HG03039 (cell line): ENCODE results near the gene RASAL2.

Experiments used
- ATAC-seq: cut with Tn5 transposase; IDR thresholded peaks from one replicate; pipeline ENCODE4 v1.9.1; 2021; ENCODE audit warnings: mild to moderate bottlenecking, moderate library complexity; ENCODE audit not compliant: unreplicated experiment

RASAL2 gene

DNA sequence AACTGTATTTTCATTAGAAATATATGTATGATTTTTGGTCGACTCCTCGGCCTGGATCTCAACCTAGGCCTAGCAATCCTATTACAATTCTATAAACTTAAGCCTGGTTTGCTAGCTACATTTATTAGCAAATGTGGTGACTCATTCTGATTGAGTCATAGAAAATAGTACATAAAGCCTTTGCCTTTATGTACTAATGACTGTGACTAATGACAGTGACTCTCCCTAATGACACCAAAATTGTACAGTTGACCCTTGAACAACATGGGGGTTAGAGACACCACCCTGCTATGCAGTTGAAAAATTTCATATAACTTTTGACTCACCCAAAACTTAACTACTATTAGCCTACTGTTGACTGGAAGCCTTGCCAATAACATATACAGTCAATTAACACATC, 324.0 kb downstream of the RASAL2 start:
- no peak for ATAC-seq

- no peak for ATAC-seq
These were observed 324.5 kb downstream of the RASAL2 start for GRCh38 chr1:178418284-178418955.

GRCh38 chr1:178434360-178434759, 340.5 kb downstream of the RASAL2 start:
- ATAC-seq = no peak

DNA sequence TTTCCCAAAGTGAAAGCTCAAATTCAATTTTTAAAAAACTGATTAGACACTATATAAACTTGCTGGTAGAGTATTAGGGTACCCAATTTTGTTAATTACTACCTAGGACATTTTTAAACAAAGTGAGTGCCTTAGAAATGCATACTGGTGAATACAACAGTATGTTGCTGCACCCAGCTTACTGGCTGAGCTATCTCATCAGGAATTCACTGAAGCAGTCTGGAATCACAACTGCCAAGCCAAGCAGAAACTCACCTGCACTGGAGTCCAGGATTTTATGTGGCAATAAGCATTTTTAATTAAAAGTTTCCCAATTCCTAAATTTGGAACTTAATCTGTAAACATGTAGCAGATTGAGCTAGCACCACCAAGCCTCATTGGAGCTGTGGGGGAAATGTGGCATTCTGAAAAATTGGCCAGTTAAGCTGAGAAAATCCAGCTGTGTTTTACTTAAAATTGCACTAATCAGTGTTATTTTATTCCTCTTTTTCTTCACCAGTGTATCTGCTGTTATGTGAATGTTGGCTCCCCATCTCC, 341.1 kb downstream of the RASAL2 start:
- no peak for ATAC-seq

GRCh38 chr1:178436899-178437298, 343.0 kb downstream of the RASAL2 start:
- ATAC-seq = no peak

DNA sequence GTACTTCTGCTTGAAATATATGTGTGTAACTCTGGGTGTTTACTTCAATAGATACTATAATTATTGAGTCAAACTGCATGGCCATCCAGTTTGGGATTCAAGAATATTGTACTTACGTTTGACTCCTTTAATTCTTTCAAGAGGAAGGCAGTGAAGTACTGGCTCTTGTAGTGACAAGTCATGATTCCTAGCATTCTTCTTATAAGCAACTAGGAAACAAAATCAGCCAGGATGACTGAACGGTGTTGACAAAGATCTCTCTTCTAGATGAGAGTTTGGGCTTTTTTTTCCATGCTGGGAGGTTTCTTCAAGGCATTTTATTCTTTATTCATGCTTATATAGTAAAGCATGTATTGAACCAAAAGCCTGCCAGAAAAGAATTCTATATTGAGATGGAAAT, 344.5 kb downstream of the RASAL2 start:
- ATAC-seq = no peak

- ATAC-seq = no peak
These were observed 349.0 kb downstream of the RASAL2 start for GRCh38 chr1:178442925-178443324.

DNA sequence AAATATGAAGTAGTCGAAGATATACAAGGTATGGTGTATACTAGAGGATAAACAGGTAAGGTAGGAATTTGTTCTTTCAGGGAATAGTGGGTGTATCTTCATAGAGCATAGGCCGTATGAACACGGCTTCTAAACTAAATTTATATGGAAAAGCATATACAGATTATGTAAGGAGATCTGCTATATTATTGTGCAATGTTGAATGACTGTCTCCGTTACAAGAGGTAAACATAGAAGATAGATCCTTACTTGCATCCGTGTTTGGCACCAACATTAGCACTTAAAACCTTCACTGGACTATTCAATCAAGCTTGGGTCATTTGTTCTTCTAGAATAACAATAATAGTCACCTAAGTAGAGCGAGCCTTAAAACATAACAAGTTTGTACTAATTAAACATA, 357.0 kb downstream of the RASAL2 start:
- no peak for ATAC-seq

DNA sequence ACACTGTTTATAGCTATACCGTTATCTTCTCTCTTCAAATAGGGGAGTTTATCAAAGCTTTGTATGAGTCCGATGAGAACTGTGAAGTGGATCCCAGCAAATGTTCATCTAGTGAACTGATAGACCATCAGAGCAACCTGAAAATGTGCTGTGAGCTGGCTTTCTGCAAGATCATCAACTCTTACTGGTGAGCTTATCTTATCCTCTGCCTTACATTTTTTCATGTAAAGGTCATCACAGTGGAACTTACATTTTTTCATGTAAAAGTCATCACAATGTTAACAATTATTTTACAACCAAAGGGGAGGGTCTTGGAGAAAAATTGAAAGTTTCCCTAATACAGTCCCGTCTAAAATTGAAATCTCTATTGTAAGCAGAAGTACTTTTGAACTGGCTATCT, 357.6 kb downstream of the RASAL2 start:
- no peak for ATAC-seq

DNA sequence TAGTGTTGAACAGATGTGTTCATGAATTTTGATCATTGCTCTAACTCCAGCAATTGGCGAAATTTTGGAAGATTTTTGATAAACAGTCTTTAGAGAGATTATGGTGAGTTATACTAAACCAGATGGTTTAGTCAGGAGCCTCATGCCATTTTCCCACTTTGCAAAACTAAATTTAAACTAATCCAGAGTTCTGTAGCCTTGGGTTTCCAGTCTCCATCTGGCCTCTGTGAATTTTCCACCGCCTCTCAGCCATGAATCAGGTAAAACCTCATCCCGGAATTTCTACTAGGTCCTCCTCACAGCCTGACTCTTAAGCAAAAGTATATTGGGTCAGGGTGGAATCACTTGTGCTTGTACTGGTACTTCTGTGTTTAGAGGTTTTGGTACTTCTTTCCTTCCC, 358.1 kb downstream of the RASAL2 start:
- no peak for ATAC-seq

- ATAC-seq = no peak
These were observed 362.6 kb downstream of the RASAL2 start for GRCh38 chr1:178456472-178456871.

- no peak for ATAC-seq
These were observed 363.7 kb downstream of the RASAL2 start for GRCh38 chr1:178457651-178458050.

- ATAC-seq = no peak
These were observed 364.3 kb downstream of the RASAL2 start for GRCh38 chr1:178458203-178458602.

GRCh38 chr1:178461104-178461503, 367.2 kb downstream of the RASAL2 start:
- ATAC-seq = no peak

DNA sequence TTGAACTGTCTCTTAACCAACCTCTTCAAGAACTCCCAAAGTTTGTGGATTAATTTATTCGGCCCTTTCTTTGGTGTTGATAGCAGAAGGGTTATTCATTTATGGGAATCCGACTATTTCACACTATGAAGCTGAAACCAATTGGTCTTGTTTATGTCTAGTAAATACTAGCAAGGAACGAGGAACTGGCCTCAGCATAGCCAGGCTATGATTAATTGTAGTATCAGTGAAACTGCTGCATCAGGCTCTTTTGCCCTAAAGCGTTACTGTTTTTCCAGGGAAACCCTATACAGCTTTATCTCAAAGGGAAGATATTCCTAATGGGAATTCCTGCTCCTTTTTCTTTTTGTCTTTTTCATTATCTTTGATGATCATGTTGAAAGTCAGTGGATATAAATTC, 367.8 kb downstream of the RASAL2 start:
- no peak for ATAC-seq

GRCh38 chr1:178464141-178464540, 370.2 kb downstream of the RASAL2 start:
- ATAC-seq = no peak

- no peak for ATAC-seq
These were observed 370.7 kb downstream of the RASAL2 start for GRCh38 chr1:178464566-178464965.

DNA sequence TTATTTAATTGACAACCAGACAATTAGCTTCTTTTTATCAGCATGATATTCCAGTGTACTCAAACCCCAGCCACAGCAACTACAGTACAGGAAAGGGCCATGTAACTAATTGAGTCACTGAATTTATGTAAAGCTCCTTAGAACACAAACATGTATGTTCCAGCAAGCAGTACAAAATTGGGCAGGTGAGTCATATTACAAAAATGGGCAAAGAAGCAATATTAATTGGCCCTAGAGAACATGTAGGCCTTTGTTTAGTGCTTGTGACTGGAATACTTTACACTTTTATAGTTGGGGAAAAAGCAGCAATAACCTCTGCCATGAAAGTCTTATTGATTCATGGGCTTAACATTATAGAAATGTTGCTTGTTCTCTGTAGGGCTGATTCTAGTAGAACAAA, 371.1 kb downstream of the RASAL2 start:
- no peak for ATAC-seq

- no peak for ATAC-seq
These were observed 373.9 kb downstream of the RASAL2 start for GRCh38 chr1:178467837-178468236.

- no peak for ATAC-seq
These were observed 376.6 kb downstream of the RASAL2 start for GRCh38 chr1:178470411-178470960.

DNA sequence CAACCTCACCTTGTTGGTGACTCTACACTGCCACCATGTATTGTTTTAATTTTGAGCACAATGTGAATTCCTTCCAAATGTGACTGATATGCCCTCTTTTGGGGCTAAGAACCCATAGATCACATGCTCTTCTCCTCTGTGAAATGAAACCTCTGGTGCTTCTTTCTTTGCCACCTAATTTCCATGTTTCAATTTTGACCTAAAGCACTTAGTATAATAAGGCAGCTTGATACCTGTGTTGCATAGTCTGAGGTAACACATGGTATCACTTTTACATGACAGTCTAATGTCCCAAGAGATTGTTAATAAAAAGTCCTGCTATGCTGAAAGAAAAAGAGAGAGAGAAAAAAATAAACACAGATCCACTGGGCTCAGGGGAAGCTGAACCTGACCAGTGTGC, 378.6 kb downstream of the RASAL2 start:
- no peak for ATAC-seq

- no peak for ATAC-seq
These were observed 383.5 kb downstream of the RASAL2 start for GRCh38 chr1:178477373-178477772.

- ATAC-seq = no peak
These were observed 383.9 kb downstream of the RASAL2 start for GRCh38 chr1:178477841-178478240.
